CMK (cell line): Measurements from ENCODE around the gene PKNOX2.

ENCODE experiments used
- DNase-seq: peaks from one replicate; pipeline ENCODE4 v3.0.0-alpha.2; 2010; ENCODE audit warnings: low read depth

The PKNOX2 gene

GRCh38 chr11:125155100-125155444 is 9.5 kb upstream of the PKNOX2 start:
- DNase-seq, result no peak

DNA sequence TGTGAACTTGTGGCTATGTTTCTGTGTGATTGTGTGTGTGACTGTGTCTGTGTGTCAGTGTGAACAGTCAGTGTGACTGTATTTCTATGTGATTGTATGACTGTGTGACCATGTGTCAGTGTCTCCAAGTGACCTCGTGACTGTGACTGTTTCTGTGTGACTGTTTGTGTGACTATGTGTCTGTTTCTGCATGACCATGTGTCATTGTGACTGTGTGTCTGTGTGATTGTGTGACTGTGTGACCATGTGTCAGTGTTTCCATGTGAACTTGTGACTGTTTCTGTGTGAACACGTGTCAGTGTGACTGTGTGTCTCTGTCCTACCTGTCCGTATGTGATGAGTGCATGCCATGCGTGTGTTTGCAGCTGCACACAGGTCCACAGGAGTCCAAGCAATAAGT is 8.8 kb upstream of the PKNOX2 start:
- no peak for DNase-seq

GRCh38 chr11:125156346-125157117 is 8.0 kb upstream of the PKNOX2 start:
- no peak for DNase-seq

GRCh38 chr11:125157118-125157733 is 7.3 kb upstream of the PKNOX2 start:
- DNase-seq, result no peak

GRCh38 chr11:125157953-125158680 is 6.4 kb upstream of the PKNOX2 start:
- no peak for DNase-seq

DNA sequence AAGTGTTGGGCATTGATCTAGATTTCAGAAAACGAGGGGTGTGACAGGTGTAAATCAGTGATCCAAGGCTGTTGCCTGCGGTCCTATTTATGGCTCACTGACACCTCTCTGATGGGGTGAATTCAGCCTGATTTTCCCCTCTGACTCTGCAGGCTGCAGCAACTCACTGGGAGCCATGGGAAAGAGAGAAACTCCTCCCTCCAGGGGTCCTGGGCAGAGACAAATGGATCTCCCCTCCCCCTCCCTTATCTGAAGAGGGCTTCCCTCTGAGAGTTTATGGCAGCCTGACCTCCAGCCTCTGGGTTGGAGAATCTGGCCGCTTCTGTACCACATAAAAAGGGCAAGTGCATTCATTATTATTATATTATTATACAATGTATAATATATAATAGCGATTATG is 1.8 kb upstream of the PKNOX2 start:
- DNase-seq, result no peak

DNA sequence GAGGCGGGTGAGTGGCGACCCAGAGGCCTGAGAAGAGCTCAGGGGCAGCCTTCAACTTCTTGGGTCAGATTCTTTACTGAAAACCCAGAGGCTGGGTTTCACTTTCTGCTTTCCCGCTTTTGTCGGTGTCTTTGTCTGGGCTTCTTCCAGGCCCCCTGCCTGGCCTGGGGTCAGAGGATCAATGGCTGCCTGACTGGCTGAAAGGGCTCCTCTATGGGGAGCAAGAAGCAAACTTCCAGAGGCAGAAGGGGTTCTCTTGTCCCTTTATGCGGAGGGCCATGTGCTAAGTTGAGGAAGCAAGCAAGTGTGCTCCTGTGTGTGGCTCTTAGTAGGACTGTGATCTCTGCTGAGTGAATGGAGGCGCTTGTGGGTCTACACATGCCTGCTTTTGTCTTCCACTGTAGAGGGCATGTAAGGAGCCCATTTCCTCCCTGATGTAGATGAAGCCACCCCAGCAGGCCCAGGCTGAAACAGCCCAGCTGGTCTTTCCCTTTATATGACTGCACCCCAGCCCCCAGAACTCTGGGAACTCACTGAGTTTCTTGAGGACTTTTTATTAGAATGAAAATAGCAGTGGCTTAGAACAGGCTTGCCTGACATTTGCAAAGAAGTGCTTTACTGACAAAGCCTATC is 1.0 kb upstream of the PKNOX2 start:
- no peak for DNase-seq

DNA sequence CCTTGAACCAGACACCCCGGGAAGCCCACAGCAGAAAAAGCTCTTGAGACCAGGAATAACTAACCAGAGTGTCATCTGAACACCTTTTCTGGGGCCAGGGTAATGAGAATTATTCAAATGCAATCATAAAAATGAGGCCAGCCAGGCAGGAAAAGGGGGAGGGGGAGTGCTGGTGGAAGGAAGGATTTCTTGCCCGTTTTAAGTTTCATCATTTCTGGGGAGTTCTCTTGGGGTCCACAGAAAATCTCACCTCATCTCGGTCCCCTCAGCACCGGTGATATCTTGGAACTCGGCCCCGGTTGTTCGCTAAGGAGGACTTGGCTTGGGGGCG is 495 bp upstream of the PKNOX2 start:
- no peak for DNase-seq

- no peak for DNase-seq
These were observed 726 bp downstream of the PKNOX2 start for GRCh38 chr11:125165111-125165842.

DNA sequence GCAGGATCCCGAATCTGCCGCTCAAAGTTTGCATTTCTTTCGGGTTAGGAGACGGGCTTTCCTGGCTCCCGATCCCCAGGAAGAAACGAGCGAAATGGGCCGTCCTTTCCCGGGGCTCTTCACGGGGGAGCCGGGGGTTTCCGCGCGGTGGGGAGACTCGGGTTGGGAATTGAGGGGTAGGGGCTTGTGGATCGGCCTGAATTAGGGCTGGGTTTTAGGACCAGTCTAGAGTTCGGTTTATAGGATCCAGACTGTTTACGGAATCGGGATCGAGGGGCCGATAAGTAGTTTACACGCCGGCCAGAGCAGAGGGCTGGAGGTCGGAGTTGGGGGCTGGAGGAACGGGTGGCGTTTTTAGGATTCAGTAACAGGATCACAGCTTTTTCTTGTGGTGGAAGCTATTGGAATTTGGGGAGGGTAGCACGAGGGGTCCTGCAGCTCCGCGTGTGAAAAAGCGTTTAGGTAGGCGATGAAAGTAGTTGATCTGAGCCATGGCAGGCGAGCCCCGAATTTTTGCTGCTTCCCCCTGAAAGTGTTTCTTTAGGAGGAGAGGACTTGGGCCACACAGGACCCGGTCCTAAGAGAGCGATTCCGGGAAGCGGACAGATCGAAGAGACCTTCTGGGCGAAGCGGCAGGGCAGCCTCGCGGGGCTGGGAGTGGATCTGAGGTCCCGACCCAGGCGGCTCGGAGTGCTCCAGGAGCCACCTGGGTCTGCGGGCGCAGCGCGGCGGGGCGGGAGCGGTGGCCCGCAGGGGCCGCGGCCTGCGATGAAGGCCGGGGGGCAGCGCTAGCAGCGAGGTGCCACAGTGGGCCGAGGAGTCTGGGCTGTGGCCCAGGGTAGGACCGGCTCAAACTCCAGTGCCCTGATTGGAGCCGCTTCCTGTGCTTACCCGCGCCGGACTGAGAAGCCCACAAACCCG is 1.6 kb downstream of the PKNOX2 start:
- no peak for DNase-seq

DNA sequence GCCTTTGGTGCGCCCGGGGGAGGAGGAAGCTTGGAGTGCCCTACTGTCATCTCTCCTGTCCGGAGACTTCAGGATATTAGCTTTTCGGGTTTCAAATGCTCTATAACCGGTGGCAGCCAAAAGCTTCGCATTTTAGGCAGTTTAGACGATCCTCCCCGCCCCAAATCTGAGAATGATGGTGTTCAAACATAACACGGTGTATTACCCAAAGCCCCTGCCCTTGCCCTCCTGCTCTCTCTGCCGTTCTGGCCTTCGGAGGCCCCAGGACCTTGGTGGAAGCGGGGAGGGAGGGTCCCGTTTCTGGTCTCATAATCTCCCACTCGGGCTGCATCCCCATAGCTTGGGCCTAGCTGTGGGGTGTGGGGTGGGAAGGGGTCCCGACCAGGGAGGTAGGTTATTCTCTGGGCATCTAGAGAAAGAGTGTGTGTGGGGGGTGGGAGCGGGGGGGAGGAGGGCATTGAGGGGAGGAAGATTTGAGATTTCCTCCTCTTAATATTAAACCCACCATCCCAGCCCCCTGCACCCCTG is 2.3 kb downstream of the PKNOX2 start:
- no peak for DNase-seq

DNA sequence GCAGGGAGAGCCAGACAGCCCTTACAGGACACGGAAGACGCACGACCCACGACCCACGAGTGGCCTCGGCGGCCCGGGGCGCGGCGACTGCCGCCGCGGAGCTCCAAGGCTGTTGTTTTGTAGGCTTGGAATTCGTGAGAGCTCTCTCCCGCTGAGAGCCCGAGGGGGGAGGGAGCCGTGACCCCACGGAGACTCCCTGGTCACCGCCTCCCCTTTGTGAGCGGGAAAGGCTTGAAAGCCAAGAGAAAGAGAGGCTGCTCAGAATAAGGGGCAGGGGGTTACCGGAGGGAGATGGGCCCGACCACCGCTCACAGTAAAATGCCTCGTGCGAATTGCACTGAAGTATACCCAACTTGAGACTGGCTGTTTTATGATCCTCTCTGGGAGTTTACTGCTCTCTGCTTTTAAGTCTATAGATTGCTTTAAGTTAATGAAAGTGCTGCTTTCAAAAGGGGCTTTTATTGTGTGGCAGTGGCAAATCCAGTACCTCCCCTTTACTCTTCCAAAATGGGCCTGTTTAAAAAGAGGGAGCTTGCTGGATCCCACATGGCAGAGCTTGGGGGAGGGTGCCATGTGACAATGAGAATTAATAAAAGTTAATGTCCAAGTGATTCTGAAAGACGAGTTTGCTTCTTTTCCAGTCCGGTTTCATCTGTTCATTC is 2.9 kb downstream of the PKNOX2 start:
- DNase-seq, result no peak

DNA sequence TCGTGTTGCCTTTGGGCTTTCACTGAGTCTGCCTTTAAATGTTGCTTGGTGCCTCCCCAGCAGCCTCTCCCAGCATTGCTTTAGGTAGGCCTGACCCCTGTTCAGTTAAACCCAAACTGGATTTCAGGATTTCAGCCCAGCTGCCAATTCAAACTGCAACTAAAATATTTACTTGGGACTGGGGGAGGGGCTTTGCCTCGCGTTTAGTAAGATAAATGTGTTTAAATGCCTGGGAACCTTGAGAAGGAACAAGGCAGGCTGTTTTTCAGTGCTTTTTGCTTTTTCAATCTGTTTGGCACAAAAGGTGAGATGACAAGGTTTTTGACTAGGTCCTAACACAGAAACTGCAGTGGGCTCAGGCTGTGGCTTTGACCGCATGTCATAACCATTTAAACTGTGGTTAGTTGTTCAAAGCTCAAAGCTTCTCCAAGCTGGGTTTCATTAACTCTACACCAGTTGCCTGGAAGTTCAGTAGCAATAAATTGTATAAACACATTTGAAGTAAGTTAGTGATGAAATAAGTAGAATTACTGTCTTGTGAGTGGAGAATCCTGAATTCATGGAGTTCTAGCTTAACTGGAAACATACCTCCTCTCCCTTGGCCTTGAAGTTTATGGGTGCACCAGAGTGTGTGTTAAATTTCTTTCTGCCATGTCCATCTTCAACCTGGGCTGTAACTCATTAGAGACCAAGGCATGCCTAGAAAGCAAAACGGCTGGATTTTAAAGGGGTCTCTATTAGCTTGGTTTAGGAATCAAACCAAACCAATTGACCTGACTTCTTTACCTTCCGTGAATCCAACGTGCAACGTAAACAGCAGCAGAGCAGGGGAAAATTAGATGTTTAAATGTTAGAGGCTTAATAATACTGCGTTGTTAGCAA is 3.6 kb downstream of the PKNOX2 start:
- DNase-seq, result no peak

- DNase-seq, result no peak
These were observed 4.4 kb downstream of the PKNOX2 start for GRCh38 chr11:125168918-125169456.

GRCh38 chr11:125170001-125170509 is 5.5 kb downstream of the PKNOX2 start:
- DNase-seq, result no peak

- DNase-seq, result no peak
These were observed 6.0 kb downstream of the PKNOX2 start for GRCh38 chr11:125170510-125171031.

DNA sequence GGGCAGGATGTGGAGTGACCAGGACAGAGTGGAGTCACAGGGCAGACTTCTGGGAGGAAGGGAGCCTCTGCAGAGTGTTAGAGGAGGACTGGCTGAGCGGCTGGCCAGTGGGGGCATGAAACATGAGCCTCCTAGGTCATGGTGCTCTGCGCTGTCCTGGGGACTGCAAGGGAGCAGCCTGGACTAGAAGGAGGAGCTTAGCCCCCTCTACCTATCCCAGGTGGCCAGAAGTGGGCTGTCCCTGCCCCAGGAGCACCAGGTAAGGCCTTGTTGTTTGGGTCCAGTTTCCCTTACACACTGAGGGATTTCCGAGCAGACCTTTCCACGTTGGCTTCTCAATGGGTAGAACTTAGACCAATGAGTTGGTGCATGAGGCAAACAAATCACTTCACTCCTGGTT is 7.4 kb downstream of the PKNOX2 start:
- no peak for DNase-seq

- no peak for DNase-seq
These were observed 8.5 kb downstream of the PKNOX2 start for GRCh38 chr11:125173027-125173426.

- no peak for DNase-seq
These were observed 9.0 kb downstream of the PKNOX2 start for GRCh38 chr11:125173556-125173955.
